Right forelimb (tissue), 1 donor: Measurements from ENCODE around the gene APIP.
"Not testable (repeated sequence)": the region's sequence is repeated elsewhere in the genome, so short reads cannot be mapped to it uniquely, and the experiment has no call there.

Experiments used
- DNase-seq: peaks from one replicate; pipeline ENCODE4 v3.0.0-alpha.2; 2018

The APIP gene

GRCh38 chr11:34926101-34926830 lies 10.1 kb upstream of the APIP start:
- DNase-seq: no peak

GRCh38 chr11:34924714-34925113 lies 8.5 kb upstream of the APIP start:
- no peak for DNase-seq

- DNase-seq: no peak
These were observed 5.0 kb upstream of the APIP start for GRCh38 chr11:34921156-34921555.

- no peak for DNase-seq
These were observed 928 bp upstream of the APIP start for GRCh38 chr11:34916843-34917770.

- DNase-seq: peak; percentile 77
These were observed 804 bp downstream of the APIP start for GRCh38 chr11:34915136-34916014.

GRCh38 chr11:34913556-34913955 lies 2.6 kb downstream of the APIP start:
- DNase-seq: not testable (repeated sequence)

- no peak for DNase-seq
These were observed 4.5 kb downstream of the APIP start for GRCh38 chr11:34911676-34912075.

- no peak for DNase-seq
These were observed 5.4 kb downstream of the APIP start for GRCh38 chr11:34910817-34911216.

- no peak for DNase-seq
These were observed 6.2 kb downstream of the APIP start for GRCh38 chr11:34909955-34910354.

- no peak for DNase-seq
These were observed 6.8 kb downstream of the APIP start for GRCh38 chr11:34909415-34909814.

- DNase-seq: no peak
These were observed 8.1 kb downstream of the APIP start for GRCh38 chr11:34907934-34908593.

GRCh38 chr11:34905666-34906065 lies 10.5 kb downstream of the APIP start:
- DNase-seq: no peak

- DNase-seq: no peak
These were observed 11.7 kb downstream of the APIP start for GRCh38 chr11:34904421-34904955.

- DNase-seq: no peak
These were observed 16.6 kb downstream of the APIP start for GRCh38 chr11:34899633-34900016.

- DNase-seq: no peak
These were observed 17.7 kb downstream of the APIP start for GRCh38 chr11:34898474-34898873.

- DNase-seq: no peak
These were observed 18.9 kb downstream of the APIP start for GRCh38 chr11:34897171-34897870.

- not testable (repeated sequence) for DNase-seq
These were observed 20.0 kb downstream of the APIP start for GRCh38 chr11:34896191-34896590.

- DNase-seq: no peak
These were observed 22.8 kb downstream of the APIP start for GRCh38 chr11:34893416-34893815.

GRCh38 chr11:34891611-34892010 lies 24.6 kb downstream of the APIP start:
- no peak for DNase-seq

- DNase-seq: no peak
These were observed 25.4 kb downstream of the APIP start for GRCh38 chr11:34890812-34891211.

GRCh38 chr11:34890089-34890488 lies 26.1 kb downstream of the APIP start:
- no peak for DNase-seq

- DNase-seq: no peak
These were observed 28.9 kb downstream of the APIP start for GRCh38 chr11:34887260-34887659.
